H1 (cell line): ENCODE results near the gene CCNY. TPM values are rescaled to one million over a fixed set of nuclear protein-coding genes. Genes with fewer than 3 reads are reported as not detected.
A peak's percentile ranks its signal among the peaks of the same experiment; 100 is the strongest.

Experiments used
- CTCF ChIA-PET: fragments of 300-600 bp; sonication (Branson Sonifier 250); formaldehyde crosslinking; loops from one replicate; lab custom pipeline; 2021; ENCODE audit not compliant: partially characterized antibody; lab: Charles Lee
- POLR2A ChIA-PET: fragments of 300-600 bp; sonication (Branson Sonifier 250); formaldehyde crosslinking; loops from one replicate; lab custom pipeline; 2021; ENCODE audit warnings: inconsistent platforms; ENCODE audit not compliant: partially characterized antibody; lab: Charles Lee
- DNase-seq, 2 experiments: peaks; one replicate each; pipeline versions ENCODE4 v3.0.0 to v3.0.0-alpha.2; 2010 to 2022; ENCODE audit warnings: low spot score in 2 of 2, low read depth in 1 of 2, mixed read lengths in 1 of 2
- FAIRE-seq: peaks from 2 replicates; lab custom pipeline; 2011; peaks lifted over from hg19 to GRCh38; lab: Jason Lieb, UNC
- H2AFZ ChIP-seq: 2 replicates; pipeline ENCODE4 v1.8.1; 2012; ENCODE audit warnings: low read length, inconsistent platforms
- H2AK5ac ChIP-seq: 2 replicates; pipeline ENCODE4 v1.6.1; 2013; ENCODE audit warnings: low read depth, low read length
- H2BK120ac ChIP-seq: replicated peaks from 2 replicates; pipeline ENCODE3; 2013; ENCODE audit warnings: low read depth, low read length, inconsistent platforms
- H2BK12ac ChIP-seq: 2 replicates; pipeline ENCODE4 v1.6.1; 2013; ENCODE audit warnings: low read depth, low read length
- H2BK15ac ChIP-seq: 2 replicates; pipeline ENCODE4 v1.6.1; 2013; ENCODE audit warnings: low read length
- H2BK20ac ChIP-seq: 2 replicates; pipeline ENCODE4 v1.6.1; 2013; ENCODE audit warnings: low read length
- H2BK5ac ChIP-seq: 2 replicates; pipeline ENCODE4 v1.6.1; 2013; ENCODE audit warnings: low read depth, low read length
- H3K14ac ChIP-seq: 2 replicates; pipeline ENCODE4 v1.6.1; 2013; ENCODE audit warnings: inconsistent platforms; ENCODE audit not compliant: insufficient read length
- H3K18ac ChIP-seq: 2 replicates; pipeline ENCODE4 v1.6.1; 2013; ENCODE audit warnings: low read length; ENCODE audit errors: extremely low read depth
- H3K23ac ChIP-seq: 2 replicates; pipeline ENCODE4 v1.6.1; 2013; ENCODE audit warnings: inconsistent platforms; ENCODE audit not compliant: insufficient read length
- H3K23me2 ChIP-seq: 2 replicates; pipeline ENCODE4 v1.6.1; 2013; ENCODE audit warnings: low read depth, low read length
- H3K27ac ChIP-seq: 2 replicates; pipeline ENCODE4 v1.6.1; 2011; ENCODE audit warnings: low read depth, low read length, inconsistent platforms
- H3K27me3 ChIP-seq, 4 experiments: replicated peaks in 1 of 4; 1 replicate in 1 of 4; 2 replicates in 3 of 4; pipeline versions ENCODE4 v1.6.1 to v1.8.1; 2011 to 2013; ENCODE audit warnings: low read length in 3 of 4, mild to moderate bottlenecking in 3 of 4, inconsistent platforms in 2 of 4, mixed read lengths in 2 of 4, moderate library complexity in 1 of 4; ENCODE audit not compliant: control insufficient read depth in 3 of 4, insufficient read depth in 3 of 4; ENCODE audit errors: extremely low read depth in 1 of 4
- H3K36me3 ChIP-seq, 4 experiments: 2 replicates each; pipeline versions ENCODE4 v1.6.1 to v1.8.1; 2011 to 2013; ENCODE audit warnings: mild to moderate bottlenecking in 4 of 4, low read length in 3 of 4, moderate library complexity in 2 of 4, control low read depth in 1 of 4, inconsistent platforms in 1 of 4; ENCODE audit not compliant: insufficient read depth in 4 of 4, control insufficient read depth in 2 of 4
- H3K4ac ChIP-seq: replicated peaks from 2 replicates; pipeline ENCODE3; 2013; ENCODE audit warnings: low read length, low read depth, mixed read lengths, inconsistent platforms; ENCODE audit not compliant: insufficient read length
- H3K4me1 ChIP-seq, 4 experiments: replicated peaks in 1 of 4; 1 replicate in 1 of 4; 2 replicates in 3 of 4; pipeline versions ENCODE4 v1.6.1 to v1.8.1; 2011 to 2013; ENCODE audit warnings: low read length in 3 of 4, inconsistent platforms in 2 of 4, mixed read lengths in 1 of 4; ENCODE audit not compliant: insufficient read depth in 4 of 4, control insufficient read depth in 3 of 4
- H3K4me2 ChIP-seq, 2 experiments: 2 replicates each; pipeline versions ENCODE4 v1.6.1 to v1.8.1; 2011 to 2013; ENCODE audit warnings: low read depth in 2 of 2, low read length in 2 of 2, control low read depth in 1 of 2, inconsistent platforms in 1 of 2, mild to moderate bottlenecking in 1 of 2; ENCODE audit not compliant: insufficient read depth in 1 of 2
- H3K4me3 ChIP-seq, 4 experiments: fragments of 200-600, 300-600 bp in 1 of 4; sonication (generic), shearing (Covaris generic), sonication (Bioruptor Twin) in 1 of 4; 2 replicates each; pipeline versions ENCODE4 v1.5.1 to v1.8.1; 2011 to 2016; ENCODE audit warnings: low read length in 4 of 4, low read depth in 3 of 4, control low read depth in 2 of 4, inconsistent platforms in 2 of 4, mild to moderate bottlenecking in 2 of 4, mixed read lengths in 1 of 4, moderate library complexity in 1 of 4; ENCODE audit not compliant: insufficient read depth in 2 of 4; ENCODE audit errors: extremely low read depth in 1 of 4
- H3K56ac ChIP-seq: replicated peaks from 2 replicates; pipeline ENCODE3; 2013; ENCODE audit warnings: low read depth, mild to moderate bottlenecking, mixed read lengths, low read length, inconsistent platforms; ENCODE audit not compliant: insufficient read length
- H3K79me1 ChIP-seq: 2 replicates; pipeline ENCODE4 v1.6.1; 2013; ENCODE audit warnings: low read depth, low read length, control low read depth
- H3K79me2 ChIP-seq, 2 experiments: 2 replicates each; pipeline versions ENCODE4 v1.6.1 to v1.8.1; 2012 to 2013; ENCODE audit warnings: low read length in 2 of 2, mild to moderate bottlenecking in 2 of 2, inconsistent platforms in 1 of 2; ENCODE audit not compliant: insufficient read depth in 2 of 2, control insufficient read depth in 1 of 2
- H3K9ac ChIP-seq, 4 experiments: replicated peaks in 1 of 4; 1 replicate in 1 of 4; 2 replicates in 3 of 4; pipeline versions ENCODE4 v1.6.1 to v1.8.1; 2011 to 2013; ENCODE audit warnings: low read depth in 3 of 4, low read length in 3 of 4, control low read depth in 2 of 4, mild to moderate bottlenecking in 2 of 4, moderate library complexity in 2 of 4, inconsistent platforms in 1 of 4; ENCODE audit errors: extremely low read depth in 1 of 4
- H3K9me3 ChIP-seq, 2 experiments: 2 replicates each; pipeline versions ENCODE4 v1.6.1 to v1.8.1; 2012 to 2013; ENCODE audit warnings: mild to moderate bottlenecking in 2 of 2, moderate library complexity in 2 of 2, control low read depth in 1 of 2, inconsistent platforms in 1 of 2, low read depth in 1 of 2, low read length in 1 of 2, mixed read lengths in 1 of 2; ENCODE audit not compliant: insufficient read depth in 2 of 2
- H4K20me1 ChIP-seq, 2 experiments: replicated peaks in 1 of 2; 2 replicates each; pipeline versions ENCODE3 to v1.8.1; 2011 to 2013; ENCODE audit warnings: inconsistent platforms in 2 of 2, low read length in 2 of 2, mild to moderate bottlenecking in 1 of 2; ENCODE audit not compliant: insufficient read depth in 2 of 2, control insufficient read depth in 1 of 2
- H4K5ac ChIP-seq: 2 replicates; pipeline ENCODE4 v1.6.1; 2013; ENCODE audit warnings: low read length, low read depth, mixed read lengths, inconsistent platforms; ENCODE audit not compliant: insufficient read length
- H4K8ac ChIP-seq: 2 replicates; pipeline ENCODE4 v1.8.0; 2013; ENCODE audit warnings: mild to moderate bottlenecking, moderate library complexity, low read length, inconsistent platforms; ENCODE audit not compliant: insufficient read depth; ENCODE audit errors: extremely low read depth
- H4K91ac ChIP-seq: replicated peaks from 2 replicates; pipeline ENCODE3; 2013; ENCODE audit warnings: low read length, mixed read lengths, inconsistent platforms; ENCODE audit not compliant: insufficient read length
- BACH1 ChIP-seq: IDR thresholded peaks from 2 replicates; pipeline ENCODE4 v1.6.1; 2012; ENCODE audit warnings: low read length, improper control_type of control experiment
- CREB1 ChIP-seq: IDR thresholded peaks from 2 replicates; pipeline ENCODE4 v1.6.1; 2012; ENCODE audit warnings: inconsistent platforms
- CTBP2 ChIP-seq: IDR thresholded peaks from 2 replicates; pipeline ENCODE4 v1.7.0; 2011; ENCODE audit warnings: borderline replicate concordance, mild to moderate bottlenecking, moderate library complexity, mixed read lengths, low read length; ENCODE audit not compliant: insufficient read depth, insufficient read length
- HDAC6 ChIP-seq: IDR thresholded peaks from one replicate; pipeline ENCODE4 v1.7.1; 2012; ENCODE audit warnings: low read depth, mild to moderate bottlenecking, inconsistent platforms, low read length, moderate library complexity
- JUND ChIP-seq: IDR thresholded peaks from 2 replicates; pipeline ENCODE4 v1.6.1; 2011; ENCODE audit warnings: mild to moderate bottlenecking, improper control_type of control experiment, low read length
- KDM4A ChIP-seq: IDR thresholded peaks from one replicate; pipeline ENCODE4 v1.7.1; 2012; ENCODE audit warnings: low read depth, mild to moderate bottlenecking, moderate library complexity, low read length, inconsistent platforms; ENCODE audit not compliant: severe bottlenecking
- NRF1 ChIP-seq: IDR thresholded peaks from 2 replicates; pipeline ENCODE4 v1.6.1; 2011; ENCODE audit warnings: mild to moderate bottlenecking, low read depth, low read length, improper control_type of control experiment
- POU5F1 ChIP-seq: IDR thresholded peaks from 2 replicates; pipeline ENCODE4 v1.6.1; 2011; ENCODE audit warnings: low read depth, mild to moderate bottlenecking, low read length, moderate library complexity
- RXRA ChIP-seq: IDR thresholded peaks from 2 replicates; pipeline ENCODE4 v1.6.1; 2011; ENCODE audit warnings: low read depth, mild to moderate bottlenecking, low read length, moderate library complexity; ENCODE audit not compliant: insufficient read depth
- SIX5 ChIP-seq: IDR thresholded peaks from 2 replicates; pipeline ENCODE4 v1.6.1; 2011; ENCODE audit warnings: mild to moderate bottlenecking, low read depth, low read length
- WGBS, 2 experiments: shearing (Covaris generic) in 1 of 2; methylation state at CpG; one replicate each; pipeline versions ENCODE4 v1.1.6 to v1.1.7; 2013 to 2015; ENCODE audit warnings: low lambda C conversion rate in 2 of 2, mixed read lengths in 2 of 2, inconsistent platforms in 1 of 2, low coverage in 1 of 2, missing lambda C conversion rate in 1 of 2; ENCODE audit not compliant: insufficient replicate concordance in 2 of 2, insufficient coverage in 1 of 2, insufficient read length in 1 of 2; ENCODE audit errors: extremely low coverage in 1 of 2, missing lambda C conversion rate in 1 of 2; 5-methylcytosine and 5-hydroxymethylcytosine counted together
- polyA plus RNA-seq, 7 experiments: library from polyadenylated mRNA; depleted of rRNA in 3 of 7; stranded (reverse) in 5 of 7; unstranded in 2 of 7; fragments of >200 nt in 5 of 7; fragments of 200-250 nt in 2 of 7; gene quantifications; 1 replicate in 5 of 7; 2 replicates in 1 of 7; 4 replicates in 1 of 7; pipeline versions ENCODE4 v1.2.1 to v1.2.3, GENCODE V29; 2011 to 2013; ENCODE audit warnings: missing spikeins in 2 of 7, mixed read lengths in 2 of 7
- total RNA-seq: library from RNA; stranded (reverse); fragmentation: NEBNext Ultra II Directional; extraction: Animal tissue kit (Norgen Biotek cat#: 25700); gene quantifications from 2 replicates; pipeline ENCODE4 v1.2.1, GENCODE V29; 2021
- TF ChIP-seq, protein P1 (sequence below): IDR thresholded peaks from 2 replicates; pipeline ENCODE4 v1.6.1; 2012; ENCODE audit warnings: low read length, inconsistent platforms

CCNY gene
- total and polyA plus RNA-seq, 2 of the 8 experiments (the other 6 are each of a cell fraction or from before 2014, with no cell fraction given) = 25.3 to 68.2 TPM

DNA sequence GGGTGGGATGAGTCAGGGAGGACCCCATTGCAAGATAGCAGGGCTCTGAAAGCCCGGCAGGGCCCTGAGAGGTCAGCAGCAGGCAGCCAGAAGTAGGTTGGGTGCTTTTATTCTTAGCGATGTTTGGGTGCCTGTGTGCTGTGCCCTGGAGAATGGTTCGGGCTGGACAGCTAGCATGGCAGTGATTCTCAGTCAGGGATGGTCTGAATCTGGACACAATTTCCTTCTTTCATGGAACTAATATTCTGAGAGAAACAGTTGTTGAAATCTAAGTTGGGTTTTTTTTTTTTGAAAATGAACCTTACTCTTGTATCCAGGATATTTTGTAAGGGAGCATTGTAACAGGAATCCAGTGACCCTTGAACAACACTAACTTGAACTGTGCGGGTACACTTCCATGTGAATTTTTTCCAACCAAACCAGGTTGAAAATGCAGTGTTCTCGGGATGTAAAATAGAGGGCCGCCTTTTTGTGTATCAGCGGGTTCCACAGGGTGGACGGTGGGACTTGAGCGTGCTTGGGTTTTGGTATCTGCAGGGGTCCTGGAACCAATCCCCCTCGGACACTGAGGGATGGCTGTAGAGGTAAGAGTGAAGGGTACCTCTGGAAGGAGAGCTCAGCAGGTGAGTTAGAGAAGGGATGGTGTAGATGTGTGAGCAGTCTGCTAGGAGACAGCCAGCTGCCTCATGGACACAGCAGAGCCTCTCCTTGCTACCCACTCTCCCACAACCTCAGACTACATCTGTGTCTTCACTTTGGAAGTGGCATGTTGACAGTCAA, 12.5 kb downstream of the CCNY start:
- Histone ChIP-seq H3K23ac (no peak overlapping the region), H2AK5ac (no peak overlapping the region), H3K36me3 (no peaks in the 10 kb centered on the region), H2BK5ac (no peak overlapping the region), H2BK20ac (no peak overlapping the region), H3K79me2 (peaks cover 8 to 98% of the 10 kb centered on the region in 2 experiments), H4K5ac (no peak overlapping the region), H3K27me3 (no peaks in the 10 kb centered on the region), H4K8ac (0 out of 2 replicates have a peak overlapping the region, but pooled peaks have one; percentile 53), H3K14ac (no peak overlapping the region), H3K4me1 (peaks cover 0 to 7% (median 2%) of the 10 kb centered on the region in 4 experiments; a peak in 1 of 7 replicates), H3K79me1 (peaks cover 7% of the 10 kb centered on the region; the same call in 1 of the 2 replicates), H4K91ac (no peak overlapping the region), H4K20me1 (peaks cover 4 to 14% of the 10 kb centered on the region in 2 experiments), H2BK15ac (no peak overlapping the region), H3K4me2 (no peak overlapping the region; a peak in 1 of 4 replicates), H2BK120ac (no peak overlapping the region), H3K18ac (no peak overlapping the region), H3K9ac (no peak overlapping the region), H3K56ac (no peak overlapping the region), H3K4me3 (no peak overlapping the region), H2BK12ac (no peak overlapping the region), H3K4ac (no peak overlapping the region), H2AFZ (no peak overlapping the region), H3K27ac (no peak overlapping the region), H3K9me3 (no peaks in the 10 kb centered on the region), H3K23me2 (no peaks in the 10 kb centered on the region)
- no peak for FAIRE-seq
- POLR2A ChIA-PET = interaction anchor here (0.8 kb wide), 1 partner anchor 694 kb away, joined by 3 read pairs; no protein-coding TSS in a partner anchor
- no peak for TF ChIP-seq CTBP2
- TF ChIP-seq JUND = no peak
- TF ChIP-seq NRF1 = no peak
- no peak for TF ChIP-seq RXRA
- TF ChIP-seq SIX5 = no peak
- TF ChIP-seq POU5F1 = no peak
- no peak for TF ChIP-seq KDM4A
- no peak for TF ChIP-seq CREB1
- no peak for TF ChIP-seq HDAC6
- TF ChIP-seq, protein P1, sequence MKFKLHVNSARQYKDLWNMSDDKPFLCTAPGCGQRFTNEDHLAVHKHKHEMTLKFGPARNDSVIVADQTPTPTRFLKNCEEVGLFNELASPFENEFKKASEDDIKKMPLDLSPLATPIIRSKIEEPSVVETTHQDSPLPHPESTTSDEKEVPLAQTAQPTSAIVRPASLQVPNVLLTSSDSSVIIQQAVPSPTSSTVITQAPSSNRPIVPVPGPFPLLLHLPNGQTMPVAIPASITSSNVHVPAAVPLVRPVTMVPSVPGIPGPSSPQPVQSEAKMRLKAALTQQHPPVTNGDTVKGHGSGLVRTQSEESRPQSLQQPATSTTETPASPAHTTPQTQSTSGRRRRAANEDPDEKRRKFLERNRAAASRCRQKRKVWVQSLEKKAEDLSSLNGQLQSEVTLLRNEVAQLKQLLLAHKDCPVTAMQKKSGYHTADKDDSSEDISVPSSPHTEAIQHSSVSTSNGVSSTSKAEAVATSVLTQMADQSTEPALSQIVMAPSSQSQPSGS = no peak
- no peak for TF ChIP-seq BACH1
- no peak for DNase-seq
- CTCF ChIA-PET = interaction anchor here (0.9 to 1.7 kb wide), 6 partner anchors 9 to 124 kb away, joined by 3 to 6 read pairs (median 4); no protein-coding TSS in a partner anchor
- WGBS, 2 experiments = 94% methylated on average over 10 of the region's 10 CpGs; no CpG with 5 or more reads in 1 of the 2 experiments
